H1 (cell line): Measurements from ENCODE around the gene INPP4B. TPM values are rescaled to one million over a fixed set of nuclear protein-coding genes. Genes with fewer than 3 reads are reported as not detected.

Experiments used
- CTCF ChIA-PET: fragments of 300-600 bp; sonication (Branson Sonifier 250); formaldehyde crosslinking; loops from one replicate; lab custom pipeline; 2021; ENCODE audit not compliant: partially characterized antibody; lab: Charles Lee
- POLR2A ChIA-PET: fragments of 300-600 bp; sonication (Branson Sonifier 250); formaldehyde crosslinking; loops from one replicate; lab custom pipeline; 2021; ENCODE audit warnings: inconsistent platforms; ENCODE audit not compliant: partially characterized antibody; lab: Charles Lee
- DNase-seq, 2 experiments: peaks; one replicate each; pipeline versions ENCODE4 v3.0.0 to v3.0.0-alpha.2; 2010 to 2022; ENCODE audit warnings: low spot score in 2 of 2, low read depth in 1 of 2, mixed read lengths in 1 of 2
- FAIRE-seq: peaks from 2 replicates; lab custom pipeline; 2011; peaks lifted over from hg19 to GRCh38; lab: Jason Lieb, UNC
- H2AFZ ChIP-seq: 2 replicates; pipeline ENCODE4 v1.8.1; 2012; ENCODE audit warnings: low read length, inconsistent platforms
- H2AK5ac ChIP-seq: 2 replicates; pipeline ENCODE4 v1.6.1; 2013; ENCODE audit warnings: low read depth, low read length
- H2BK120ac ChIP-seq: replicated peaks from 2 replicates; pipeline ENCODE3; 2013; ENCODE audit warnings: low read depth, low read length, inconsistent platforms
- H2BK12ac ChIP-seq: 2 replicates; pipeline ENCODE4 v1.6.1; 2013; ENCODE audit warnings: low read depth, low read length
- H2BK15ac ChIP-seq: 2 replicates; pipeline ENCODE4 v1.6.1; 2013; ENCODE audit warnings: low read length
- H2BK20ac ChIP-seq: 2 replicates; pipeline ENCODE4 v1.6.1; 2013; ENCODE audit warnings: low read length
- H2BK5ac ChIP-seq: 2 replicates; pipeline ENCODE4 v1.6.1; 2013; ENCODE audit warnings: low read depth, low read length
- H3K14ac ChIP-seq: 2 replicates; pipeline ENCODE4 v1.6.1; 2013; ENCODE audit warnings: inconsistent platforms; ENCODE audit not compliant: insufficient read length
- H3K18ac ChIP-seq: 2 replicates; pipeline ENCODE4 v1.6.1; 2013; ENCODE audit warnings: low read length; ENCODE audit errors: extremely low read depth
- H3K23ac ChIP-seq: 2 replicates; pipeline ENCODE4 v1.6.1; 2013; ENCODE audit warnings: inconsistent platforms; ENCODE audit not compliant: insufficient read length
- H3K23me2 ChIP-seq: 2 replicates; pipeline ENCODE4 v1.6.1; 2013; ENCODE audit warnings: low read depth, low read length
- H3K27ac ChIP-seq: 2 replicates; pipeline ENCODE4 v1.6.1; 2011; ENCODE audit warnings: low read depth, low read length, inconsistent platforms
- H3K27me3 ChIP-seq, 4 experiments: replicated peaks in 1 of 4; 1 replicate in 1 of 4; 2 replicates in 3 of 4; pipeline versions ENCODE4 v1.6.1 to v1.8.1; 2011 to 2013; ENCODE audit warnings: low read length in 3 of 4, mild to moderate bottlenecking in 3 of 4, inconsistent platforms in 2 of 4, mixed read lengths in 2 of 4, moderate library complexity in 1 of 4; ENCODE audit not compliant: control insufficient read depth in 3 of 4, insufficient read depth in 3 of 4; ENCODE audit errors: extremely low read depth in 1 of 4
- H3K36me3 ChIP-seq, 4 experiments: 2 replicates each; pipeline versions ENCODE4 v1.6.1 to v1.8.1; 2011 to 2013; ENCODE audit warnings: mild to moderate bottlenecking in 4 of 4, low read length in 3 of 4, moderate library complexity in 2 of 4, control low read depth in 1 of 4, inconsistent platforms in 1 of 4; ENCODE audit not compliant: insufficient read depth in 4 of 4, control insufficient read depth in 2 of 4
- H3K4ac ChIP-seq: replicated peaks from 2 replicates; pipeline ENCODE3; 2013; ENCODE audit warnings: low read length, low read depth, mixed read lengths, inconsistent platforms; ENCODE audit not compliant: insufficient read length
- H3K4me1 ChIP-seq, 4 experiments: replicated peaks in 1 of 4; 1 replicate in 1 of 4; 2 replicates in 3 of 4; pipeline versions ENCODE4 v1.6.1 to v1.8.1; 2011 to 2013; ENCODE audit warnings: low read length in 3 of 4, inconsistent platforms in 2 of 4, mixed read lengths in 1 of 4; ENCODE audit not compliant: insufficient read depth in 4 of 4, control insufficient read depth in 3 of 4
- H3K4me2 ChIP-seq, 2 experiments: 2 replicates each; pipeline versions ENCODE4 v1.6.1 to v1.8.1; 2011 to 2013; ENCODE audit warnings: low read depth in 2 of 2, low read length in 2 of 2, control low read depth in 1 of 2, inconsistent platforms in 1 of 2, mild to moderate bottlenecking in 1 of 2; ENCODE audit not compliant: insufficient read depth in 1 of 2
- H3K4me3 ChIP-seq, 4 experiments: fragments of 200-600, 300-600 bp in 1 of 4; sonication (generic), shearing (Covaris generic), sonication (Bioruptor Twin) in 1 of 4; 2 replicates each; pipeline versions ENCODE4 v1.5.1 to v1.8.1; 2011 to 2016; ENCODE audit warnings: low read length in 4 of 4, low read depth in 3 of 4, control low read depth in 2 of 4, inconsistent platforms in 2 of 4, mild to moderate bottlenecking in 2 of 4, mixed read lengths in 1 of 4, moderate library complexity in 1 of 4; ENCODE audit not compliant: insufficient read depth in 2 of 4; ENCODE audit errors: extremely low read depth in 1 of 4
- H3K56ac ChIP-seq: replicated peaks from 2 replicates; pipeline ENCODE3; 2013; ENCODE audit warnings: low read depth, mild to moderate bottlenecking, mixed read lengths, low read length, inconsistent platforms; ENCODE audit not compliant: insufficient read length
- H3K79me1 ChIP-seq: 2 replicates; pipeline ENCODE4 v1.6.1; 2013; ENCODE audit warnings: low read depth, low read length, control low read depth
- H3K79me2 ChIP-seq, 2 experiments: 2 replicates each; pipeline versions ENCODE4 v1.6.1 to v1.8.1; 2012 to 2013; ENCODE audit warnings: low read length in 2 of 2, mild to moderate bottlenecking in 2 of 2, inconsistent platforms in 1 of 2; ENCODE audit not compliant: insufficient read depth in 2 of 2, control insufficient read depth in 1 of 2
- H3K9ac ChIP-seq, 4 experiments: replicated peaks in 1 of 4; 1 replicate in 1 of 4; 2 replicates in 3 of 4; pipeline versions ENCODE4 v1.6.1 to v1.8.1; 2011 to 2013; ENCODE audit warnings: low read depth in 3 of 4, low read length in 3 of 4, control low read depth in 2 of 4, mild to moderate bottlenecking in 2 of 4, moderate library complexity in 2 of 4, inconsistent platforms in 1 of 4; ENCODE audit errors: extremely low read depth in 1 of 4
- H3K9me3 ChIP-seq, 2 experiments: 2 replicates each; pipeline versions ENCODE4 v1.6.1 to v1.8.1; 2012 to 2013; ENCODE audit warnings: mild to moderate bottlenecking in 2 of 2, moderate library complexity in 2 of 2, control low read depth in 1 of 2, inconsistent platforms in 1 of 2, low read depth in 1 of 2, low read length in 1 of 2, mixed read lengths in 1 of 2; ENCODE audit not compliant: insufficient read depth in 2 of 2
- H4K20me1 ChIP-seq, 2 experiments: replicated peaks in 1 of 2; 2 replicates each; pipeline versions ENCODE3 to v1.8.1; 2011 to 2013; ENCODE audit warnings: inconsistent platforms in 2 of 2, low read length in 2 of 2, mild to moderate bottlenecking in 1 of 2; ENCODE audit not compliant: insufficient read depth in 2 of 2, control insufficient read depth in 1 of 2
- H4K5ac ChIP-seq: 2 replicates; pipeline ENCODE4 v1.6.1; 2013; ENCODE audit warnings: low read length, low read depth, mixed read lengths, inconsistent platforms; ENCODE audit not compliant: insufficient read length
- H4K8ac ChIP-seq: 2 replicates; pipeline ENCODE4 v1.8.0; 2013; ENCODE audit warnings: mild to moderate bottlenecking, moderate library complexity, low read length, inconsistent platforms; ENCODE audit not compliant: insufficient read depth; ENCODE audit errors: extremely low read depth
- H4K91ac ChIP-seq: replicated peaks from 2 replicates; pipeline ENCODE3; 2013; ENCODE audit warnings: low read length, mixed read lengths, inconsistent platforms; ENCODE audit not compliant: insufficient read length
- CTCF ChIP-seq, 3 experiments: IDR thresholded peaks; 1 replicate in 2 of 3; 2 replicates in 1 of 3; pipeline versions ENCODE4 v1.5.1 to v1.6.1; 2011; ENCODE audit warnings: low read length in 3 of 3, mild to moderate bottlenecking in 3 of 3, inconsistent platforms in 2 of 3, low read depth in 1 of 3, moderate library complexity in 1 of 3; ENCODE audit not compliant: insufficient read depth in 1 of 3; ENCODE audit errors: control extremely low read depth in 1 of 3
- TEAD4 ChIP-seq: IDR thresholded peaks from 2 replicates; pipeline ENCODE4 v1.6.1; 2012; ENCODE audit warnings: low read depth, low read length, inconsistent platforms, mixed read lengths
- WGBS, 2 experiments: shearing (Covaris generic) in 1 of 2; methylation state at CpG; one replicate each; pipeline versions ENCODE4 v1.1.6 to v1.1.7; 2013 to 2015; ENCODE audit warnings: low lambda C conversion rate in 2 of 2, mixed read lengths in 2 of 2, inconsistent platforms in 1 of 2, low coverage in 1 of 2, missing lambda C conversion rate in 1 of 2; ENCODE audit not compliant: insufficient replicate concordance in 2 of 2, insufficient coverage in 1 of 2, insufficient read length in 1 of 2; ENCODE audit errors: extremely low coverage in 1 of 2, missing lambda C conversion rate in 1 of 2; 5-methylcytosine and 5-hydroxymethylcytosine counted together
- polyA plus RNA-seq, 7 experiments: library from polyadenylated mRNA; depleted of rRNA in 3 of 7; stranded (reverse) in 5 of 7; unstranded in 2 of 7; fragments of >200 nt in 5 of 7; fragments of 200-250 nt in 2 of 7; gene quantifications; 1 replicate in 5 of 7; 2 replicates in 1 of 7; 4 replicates in 1 of 7; pipeline versions ENCODE4 v1.2.1 to v1.2.3, GENCODE V29; 2011 to 2013; ENCODE audit warnings: missing spikeins in 2 of 7, mixed read lengths in 2 of 7
- total RNA-seq: library from RNA; stranded (reverse); fragmentation: NEBNext Ultra II Directional; extraction: Animal tissue kit (Norgen Biotek cat#: 25700); gene quantifications from 2 replicates; pipeline ENCODE4 v1.2.1, GENCODE V29; 2021

INPP4B gene
- total and polyA plus RNA-seq, 2 of the 8 experiments (the other 6 are each of a cell fraction or from before 2014, with no cell fraction given) = 0.11 to 0.54 TPM

DNA sequence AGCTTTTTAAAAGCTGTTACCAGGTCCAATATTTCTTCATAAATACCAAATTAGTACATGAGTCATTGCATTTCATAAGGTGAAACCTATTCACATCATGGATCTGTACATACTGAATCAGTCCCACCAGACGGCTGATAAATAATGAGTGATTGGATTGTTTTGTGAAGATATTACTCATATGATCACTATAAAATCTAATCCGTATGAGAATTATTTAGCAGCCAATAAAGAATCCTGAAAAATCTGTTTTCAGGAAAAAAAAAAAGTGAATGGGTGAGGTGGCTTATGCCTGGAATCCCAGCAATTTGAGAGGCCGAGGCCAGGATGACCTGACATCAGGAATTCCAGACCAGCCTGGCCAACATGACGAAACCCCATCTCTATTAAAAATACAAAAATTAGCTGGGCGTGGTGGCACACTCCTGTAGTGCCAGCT, 438.1 kb downstream of the INPP4B start:
- Histone ChIP-seq H4K91ac (no peak overlapping the region), H4K20me1 (no peaks in the 10 kb centered on the region), H3K79me2 (no peaks in the 10 kb centered on the region), H3K79me1 (no peaks in the 10 kb centered on the region), H2BK12ac (no peak overlapping the region), H2AFZ (no peak overlapping the region), H3K4me3 (no peak overlapping the region), H3K23me2 (no peaks in the 10 kb centered on the region), H3K9ac (no peak overlapping the region), H2BK120ac (no peak overlapping the region), H4K5ac (no peak overlapping the region), H3K4ac (no peak overlapping the region), H3K56ac (no peak overlapping the region), H3K27ac (no peak overlapping the region), H4K8ac (no peak overlapping the region), H3K23ac (no peak overlapping the region), H3K4me2 (no peak overlapping the region), H3K9me3 (no peaks in the 10 kb centered on the region), H3K36me3 (no peaks in the 10 kb centered on the region), H2BK5ac (0 out of 2 replicates have a peak overlapping the region, but pooled peaks have one; percentile 13), H2BK20ac (no peak overlapping the region), H2AK5ac (no peak overlapping the region), H3K4me1 (peaks cover 0 to 13% (median 9%) of the 10 kb centered on the region in 4 experiments; a peak in 4 of 7 replicates), H2BK15ac (no peak overlapping the region), H3K18ac (no peak overlapping the region), H3K27me3 (peaks cover 0 to 1% (median 0%) of the 10 kb centered on the region in 4 experiments; a peak in 1 of 7 replicates), H3K14ac (no peak overlapping the region)
- WGBS, 2 experiments = 91% methylated on average over 5 of the region's 5 CpGs; no CpG with 5 or more reads in 1 of the 2 experiments
- TF ChIP-seq TEAD4 (peak; percentile 69; the same call in 1 of the 2 replicates), CTCF (IDR thresholded peaks at IDR 0.05; ENCODE audit: control extremely low read depth in 1 of 3, insufficient read depth in 1 of 3, low read depth in 1 of 3, low read length in 3 of 3) (no peak)
- ChIA-PET POLR2A (interaction anchor here (1.3 kb wide), 1 partner anchor 19 kb away, joined by 3 read pairs; no protein-coding TSS in a partner anchor), CTCF (interaction anchor here (0.7 to 1.6 kb wide), 2 partner anchors 125 to 739 kb away, joined by 3 to 7 read pairs; no protein-coding TSS in a partner anchor)
- FAIRE-seq (no peak), DNase-seq (no peak)
